Stimulated activated CD8-positive, alpha-beta memory T cell treated with anti-CD3 and anti-CD28 coated beads, Interleukin-2, amount 100 ng/mL, for 48 hours (primary cell): ENCODE measurements around the gene FOXF1.

Experiments used
- DNase-seq, 2 donors: peaks; one replicate each; pipeline ENCODE4 v3.0.0-alpha.2; 2020; ENCODE audit warnings: low read depth in 2 of 2

Gene FOXF1

GRCh38 chr16:86492961-86493629 is 17.2 kb upstream of the FOXF1 start:
- DNase-seq = no peak

- DNase-seq = no peak
Measured at GRCh38 chr16:86494039-86494564, 16.2 kb upstream of the FOXF1 start.

- no peak for DNase-seq
Measured at GRCh38 chr16:86494565-86495356, 15.6 kb upstream of the FOXF1 start.

GRCh38 chr16:86495357-86495701 is 15.0 kb upstream of the FOXF1 start:
- no peak for DNase-seq

GRCh38 chr16:86495756-86496261 is 14.5 kb upstream of the FOXF1 start:
- no peak for DNase-seq

GRCh38 chr16:86496262-86496928 is 13.9 kb upstream of the FOXF1 start:
- no peak for DNase-seq

GRCh38 chr16:86496929-86497461 is 13.3 kb upstream of the FOXF1 start:
- no peak for DNase-seq

- DNase-seq = no peak
Measured at GRCh38 chr16:86497551-86498021, 12.7 kb upstream of the FOXF1 start.

GRCh38 chr16:86498155-86498670 is 12.1 kb upstream of the FOXF1 start:
- no peak for DNase-seq

GRCh38 chr16:86498671-86499439 is 11.5 kb upstream of the FOXF1 start:
- DNase-seq = no peak

- DNase-seq = no peak
Measured at GRCh38 chr16:86499440-86499786, 10.9 kb upstream of the FOXF1 start.

- DNase-seq = no peak
Measured at GRCh38 chr16:86499889-86500707, 10.2 kb upstream of the FOXF1 start.

- no peak for DNase-seq
Measured at GRCh38 chr16:86500708-86501510, 9.4 kb upstream of the FOXF1 start.

- no peak for DNase-seq
Measured at GRCh38 chr16:86501989-86502855, 8.1 kb upstream of the FOXF1 start.

GRCh38 chr16:86502856-86503748 is 7.2 kb upstream of the FOXF1 start:
- DNase-seq = no peak

GRCh38 chr16:86503830-86504229 is 6.5 kb upstream of the FOXF1 start:
- no peak for DNase-seq
